Vagina (tissue), 2 donors: Measurements from ENCODE around the gene FGFR3.

Experiments used
- POLR2A ChIP-seq, 2 donors: fragments of 450-650 bp; IDR thresholded peaks; one replicate each; pipeline ENCODE4 v1.6.1; 2017; ENCODE audit warnings: antibody characterized with exemption in 2 of 2, mild to moderate bottlenecking in 2 of 2, moderate library complexity in 2 of 2
- TF ChIP-seq, protein P1 (sequence below), 3 experiments: fragments of 450-650 bp in 2 of 3; fragments of 200-600 bp in 1 of 3; sonication (generic) in 1 of 3; IDR thresholded peaks; one replicate each; pipeline ENCODE4 v1.5.1; 2017 to 2019; ENCODE audit warnings: antibody characterized with exemption in 3 of 3, mild to moderate bottlenecking in 2 of 3, moderate library complexity in 2 of 3

DNA sequence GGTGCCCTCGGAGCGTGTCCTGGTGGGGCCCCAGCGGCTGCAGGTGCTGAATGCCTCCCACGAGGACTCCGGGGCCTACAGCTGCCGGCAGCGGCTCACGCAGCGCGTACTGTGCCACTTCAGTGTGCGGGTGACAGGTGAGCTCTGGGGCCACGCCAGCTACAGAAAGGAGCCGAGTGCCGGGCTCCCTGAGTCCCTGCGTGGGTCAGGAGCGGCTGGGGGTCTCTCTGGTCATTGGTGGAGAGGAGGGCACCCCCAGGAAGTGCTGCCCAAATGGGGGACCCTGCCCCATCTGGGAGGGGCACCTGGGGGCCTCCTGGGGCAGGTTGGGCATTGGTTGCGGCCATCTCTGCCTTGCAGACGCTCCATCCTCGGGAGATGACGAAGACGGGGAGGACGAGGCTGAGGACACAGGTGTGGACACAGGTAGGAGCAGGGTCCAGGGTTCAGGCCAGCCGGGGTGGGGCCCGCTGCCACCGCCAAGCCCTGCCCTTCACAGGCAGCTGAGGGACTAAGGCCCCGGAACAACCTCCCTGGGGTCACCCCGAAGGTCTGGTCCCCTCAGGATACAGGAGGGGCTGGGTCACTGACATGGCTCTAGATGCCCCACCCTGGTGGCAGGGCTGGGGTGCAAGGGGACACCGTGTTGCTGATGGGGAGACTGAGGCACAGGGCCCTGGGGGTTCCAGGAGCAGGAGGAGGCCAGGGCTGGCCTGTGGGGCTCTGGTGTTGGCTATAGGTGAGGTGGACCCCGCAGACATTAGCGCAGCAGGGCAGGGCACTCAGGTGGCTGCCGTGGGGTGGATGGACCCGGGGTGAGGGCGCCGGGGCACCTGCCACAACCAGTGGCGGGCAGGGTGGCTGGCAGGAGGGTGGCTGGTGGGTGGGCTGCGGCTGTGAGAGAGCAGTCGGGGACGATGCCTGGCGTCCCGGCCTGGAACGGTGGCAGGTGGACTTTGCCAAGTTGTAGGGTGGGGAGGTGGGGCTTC lies 6.6 kb downstream of the FGFR3 start:
- TF ChIP-seq, protein P1, sequence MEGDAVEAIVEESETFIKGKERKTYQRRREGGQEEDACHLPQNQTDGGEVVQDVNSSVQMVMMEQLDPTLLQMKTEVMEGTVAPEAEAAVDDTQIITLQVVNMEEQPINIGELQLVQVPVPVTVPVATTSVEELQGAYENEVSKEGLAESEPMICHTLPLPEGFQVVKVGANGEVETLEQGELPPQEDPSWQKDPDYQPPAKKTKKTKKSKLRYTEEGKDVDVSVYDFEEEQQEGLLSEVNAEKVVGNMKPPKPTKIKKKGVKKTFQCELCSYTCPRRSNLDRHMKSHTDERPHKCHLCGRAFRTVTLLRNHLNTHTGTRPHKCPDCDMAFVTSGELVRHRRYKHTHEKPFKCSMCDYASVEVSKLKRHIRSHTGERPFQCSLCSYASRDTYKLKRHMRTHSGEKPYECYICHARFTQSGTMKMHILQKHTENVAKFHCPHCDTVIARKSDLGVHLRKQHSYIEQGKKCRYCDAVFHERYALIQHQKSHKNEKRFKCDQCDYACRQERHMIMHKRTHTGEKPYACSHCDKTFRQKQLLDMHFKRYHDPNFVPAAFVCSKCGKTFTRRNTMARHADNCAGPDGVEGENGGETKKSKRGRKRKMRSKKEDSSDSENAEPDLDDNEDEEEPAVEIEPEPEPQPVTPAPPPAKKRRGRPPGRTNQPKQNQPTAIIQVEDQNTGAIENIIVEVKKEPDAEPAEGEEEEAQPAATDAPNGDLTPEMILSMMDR (IDR thresholded peaks at IDR 0.05): no peak
- no peak for TF ChIP-seq POLR2A (IDR thresholded peaks at IDR 0.05)
